AG09309 (cell line): ENCODE data around the gene BMPER.

ENCODE experiments used
- DNase-seq: peaks from one replicate; pipeline ENCODE4 v3.0.0-alpha.2; 2010; ENCODE audit warnings: low read depth
- H3K4me3 ChIP-seq: 2 replicates; pipeline ENCODE4 v1.5.1; 2011; ENCODE audit warnings: mild to moderate bottlenecking, low read depth, low read length, moderate library complexity; ENCODE audit not compliant: control insufficient read depth
- CTCF ChIP-seq: IDR thresholded peaks from 2 replicates; pipeline ENCODE4 v1.5.1; 2011; ENCODE audit warnings: mild to moderate bottlenecking, low read depth, low read length, inconsistent platforms; ENCODE audit not compliant: insufficient read depth, control insufficient read depth; ENCODE audit errors: missing control alignments

BMPER gene

DNA sequence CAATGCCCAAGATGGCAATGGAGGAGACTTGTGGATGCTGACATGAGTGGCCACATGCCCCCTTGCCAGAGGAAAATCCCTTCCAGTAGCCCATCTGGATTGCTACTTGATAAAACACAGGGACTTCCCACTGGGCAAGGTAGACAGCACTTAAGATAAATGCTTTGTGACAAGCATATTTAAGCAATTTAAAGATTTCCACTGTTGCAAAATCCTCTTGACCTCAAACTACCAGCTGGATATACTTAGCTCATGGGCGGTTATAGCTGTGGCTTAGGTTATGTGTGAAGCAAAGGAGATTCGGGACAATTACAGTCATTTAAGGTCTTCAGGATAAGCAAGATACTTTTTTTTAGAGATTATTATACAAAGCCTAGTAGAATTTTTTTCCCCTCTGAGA is 238.1 kb downstream of the BMPER start:
- H3K4me3 ChIP-seq = no peak overlapping the region
- peak; percentile 78 for DNase-seq
- TF ChIP-seq CTCF = no peak

- TF ChIP-seq CTCF = no peak
- DNase-seq = no peak
- H3K4me3 ChIP-seq = no peak overlapping the region
Observed at GRCh38 chr7:34145603-34146002, 240.3 kb downstream of the BMPER start.

DNA sequence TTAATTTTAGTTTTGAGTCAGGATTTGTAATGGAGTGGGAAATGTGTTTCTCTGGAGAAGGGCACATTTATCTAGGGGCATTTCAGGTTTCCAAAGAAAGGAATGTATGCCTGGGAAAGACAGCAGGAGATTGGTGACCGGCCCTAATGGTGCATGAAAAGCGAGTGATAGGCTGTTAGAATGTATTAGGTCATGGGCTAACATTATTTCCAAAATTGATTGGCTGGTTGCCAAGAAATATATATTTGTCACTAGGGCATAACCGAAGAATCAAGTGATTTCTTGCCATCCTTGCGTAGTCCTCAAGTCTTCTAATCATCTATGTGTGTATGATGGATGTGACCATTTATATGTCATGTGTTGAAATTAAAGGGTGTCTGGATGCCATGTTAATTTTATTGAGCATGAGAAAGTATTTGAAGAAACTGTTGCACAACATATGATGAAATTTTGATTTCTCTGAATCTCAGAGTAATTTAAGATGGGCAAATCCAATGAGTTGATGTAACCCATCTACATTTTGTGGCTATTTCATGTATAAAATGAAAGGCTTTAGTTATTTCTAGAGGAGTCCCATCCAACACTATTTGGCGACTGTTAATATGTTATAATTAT is 248.4 kb downstream of the BMPER start:
- TF ChIP-seq CTCF = no peak
- no peak for DNase-seq
- no peak overlapping the region for H3K4me3 ChIP-seq

GRCh38 chr7:34155220-34155908 is 250.0 kb downstream of the BMPER start:
- peak; percentile 97 for DNase-seq
- no peak for TF ChIP-seq CTCF

GRCh38 chr7:34156336-34156735 is 251.0 kb downstream of the BMPER start:
- TF ChIP-seq CTCF = no peak
- H3K4me3 ChIP-seq = no peak overlapping the region
- DNase-seq = no peak

More at GRCh38 chr7:34155220-34155908, 250.0 kb downstream of the BMPER start:
- H3K4me3 ChIP-seq = no peak overlapping the region

- H3K4me3 ChIP-seq = no peak overlapping the region
- TF ChIP-seq CTCF = no peak
- no peak for DNase-seq
Observed at GRCh38 chr7:34157137-34157536, 251.8 kb downstream of the BMPER start.
